Mononuclear cell (primary cell): ENCODE data around the gene OPHN1. TPM values are rescaled to one million over a fixed set of nuclear protein-coding genes. Genes with fewer than 3 reads are reported as not detected.
"Not testable (repeated sequence)": the region's sequence is repeated elsewhere in the genome, so short reads cannot be mapped to it uniquely, and the experiment has no call there.

ENCODE experiments used
- H3K27me3 ChIP-seq: 2 replicates; pipeline ENCODE4 v1.6.0; 2011; ENCODE audit warnings: low read length, control low read depth; ENCODE audit not compliant: insufficient read depth
- H3K4me1 ChIP-seq: 2 replicates; pipeline ENCODE4 v1.5.1; 2011; ENCODE audit warnings: mild to moderate bottlenecking, low read length, control low read depth; ENCODE audit not compliant: insufficient read depth
- H3K4me3 ChIP-seq: 2 replicates; pipeline ENCODE4 v1.5.1; 2011; ENCODE audit warnings: mild to moderate bottlenecking, low read length, moderate library complexity
- H3K9me3 ChIP-seq: 2 replicates; pipeline ENCODE4 v1.5.1; 2011; ENCODE audit warnings: low read depth, mild to moderate bottlenecking, control low read depth, low read length
- total RNA-seq: library from RNA; depleted of rRNA; stranded (reverse); fragments of >200 nt; gene quantifications from one replicate; pipeline ENCODE4 v1.2.3, GENCODE V29; 2012

OPHN1 gene
- total RNA-seq, 1 donor, result 2.0 TPM

DNA sequence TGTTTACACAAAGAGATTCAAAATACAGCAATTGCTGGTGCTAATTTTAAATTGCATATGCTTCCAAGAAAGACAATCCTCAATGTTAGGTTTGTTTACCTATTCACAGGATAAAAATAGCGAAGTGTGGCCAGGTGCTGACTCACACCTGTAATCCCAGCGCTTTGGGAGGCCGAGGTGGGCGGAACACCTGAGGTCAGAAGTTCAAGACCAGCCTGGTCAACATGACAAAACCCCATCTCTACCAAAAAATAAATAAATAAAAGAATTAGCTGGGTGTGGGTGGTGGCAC lies 77.7 kb downstream of the OPHN1 start:
- Histone ChIP-seq H3K9me3 (no peaks in the 10 kb centered on the region), H3K4me3 (no peak overlapping the region), H3K4me1 (no peaks in the 10 kb centered on the region), H3K27me3 (no peaks in the 10 kb centered on the region)

DNA sequence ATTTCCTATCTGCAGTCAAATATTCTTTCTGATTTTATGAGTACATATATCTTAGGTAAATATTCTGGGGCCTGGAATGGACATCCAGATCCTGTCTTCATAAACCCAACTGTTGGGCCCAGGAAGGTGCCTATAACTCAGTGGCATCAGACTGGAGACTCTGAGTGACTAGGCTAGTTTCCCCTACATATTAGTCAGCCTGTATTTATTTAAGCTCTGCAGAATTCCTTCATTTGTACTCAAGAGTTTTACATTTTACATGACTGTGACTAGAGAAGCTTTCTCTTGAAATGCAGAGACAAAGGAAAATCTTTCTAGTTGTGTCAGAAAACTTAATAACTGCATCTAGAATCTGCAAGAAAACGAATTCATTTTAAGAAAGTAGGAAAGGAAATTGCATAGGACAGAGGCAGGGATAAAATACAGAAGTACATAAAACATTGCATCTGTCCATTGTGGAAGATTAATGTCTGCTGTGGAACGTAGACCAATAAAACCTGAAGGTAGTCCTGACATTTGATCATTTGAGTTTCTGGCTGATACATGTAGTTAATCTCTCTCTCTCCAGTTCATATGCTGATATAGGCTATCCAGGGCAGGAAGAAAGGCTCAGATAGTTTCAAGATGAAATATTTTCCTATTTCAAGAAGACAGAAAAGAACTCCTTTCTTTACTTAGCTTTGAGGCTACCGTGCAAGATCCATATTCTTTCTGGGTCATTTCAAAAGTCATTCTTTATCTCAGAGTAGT lies 78.2 kb downstream of the OPHN1 start:
- Histone ChIP-seq H3K27me3 (no peaks in the 10 kb centered on the region), H3K4me1 (no peaks in the 10 kb centered on the region), H3K4me3 (no peak overlapping the region), H3K9me3 (no peaks in the 10 kb centered on the region)

DNA sequence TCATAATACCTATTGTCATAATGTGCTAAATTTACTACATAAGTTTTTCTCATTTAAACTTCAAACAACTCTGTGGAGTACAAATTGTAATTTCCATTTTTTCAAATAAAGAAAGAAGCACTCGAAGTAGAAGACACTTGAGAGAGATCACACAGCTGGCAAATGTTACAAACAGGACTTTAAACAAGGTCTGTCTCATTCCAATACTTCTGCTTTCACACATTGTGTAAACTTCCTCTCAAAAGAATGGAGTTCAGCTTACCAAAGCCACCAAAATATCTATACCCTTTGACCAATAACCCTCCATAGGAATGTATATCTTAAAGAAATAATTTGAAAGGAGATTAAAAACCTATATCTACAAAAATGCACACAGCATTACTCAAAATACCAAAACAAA lies 88.3 kb downstream of the OPHN1 start:
- no peak overlapping the region for H3K4me3 ChIP-seq
- no peaks in the 10 kb centered on the region for H3K9me3 ChIP-seq
- H3K27me3 ChIP-seq, result no peaks in the 10 kb centered on the region
- no peaks in the 10 kb centered on the region for H3K4me1 ChIP-seq

DNA sequence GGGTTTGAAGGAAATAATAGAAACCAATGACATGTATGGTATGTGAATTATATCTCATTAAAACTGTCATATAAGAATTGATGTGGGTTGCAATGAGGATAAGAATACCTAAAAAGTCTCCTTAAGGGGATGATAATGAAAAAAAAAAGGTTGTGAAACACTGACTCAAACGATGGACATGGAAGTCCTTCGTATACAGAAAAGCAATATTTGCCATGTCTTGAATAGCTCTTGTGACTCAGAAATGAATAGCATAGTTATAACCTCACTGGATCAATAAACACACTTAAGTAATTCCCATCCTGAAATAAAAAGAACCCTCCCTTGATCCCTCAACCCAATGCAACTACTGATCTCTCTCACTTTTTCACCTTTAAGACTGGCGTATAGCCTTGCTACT lies 89.7 kb downstream of the OPHN1 start:
- H3K27me3 ChIP-seq, result no peaks in the 10 kb centered on the region
- H3K4me1 ChIP-seq, result no peaks in the 10 kb centered on the region
- no peak overlapping the region for H3K4me3 ChIP-seq
- no peaks in the 10 kb centered on the region for H3K9me3 ChIP-seq

DNA sequence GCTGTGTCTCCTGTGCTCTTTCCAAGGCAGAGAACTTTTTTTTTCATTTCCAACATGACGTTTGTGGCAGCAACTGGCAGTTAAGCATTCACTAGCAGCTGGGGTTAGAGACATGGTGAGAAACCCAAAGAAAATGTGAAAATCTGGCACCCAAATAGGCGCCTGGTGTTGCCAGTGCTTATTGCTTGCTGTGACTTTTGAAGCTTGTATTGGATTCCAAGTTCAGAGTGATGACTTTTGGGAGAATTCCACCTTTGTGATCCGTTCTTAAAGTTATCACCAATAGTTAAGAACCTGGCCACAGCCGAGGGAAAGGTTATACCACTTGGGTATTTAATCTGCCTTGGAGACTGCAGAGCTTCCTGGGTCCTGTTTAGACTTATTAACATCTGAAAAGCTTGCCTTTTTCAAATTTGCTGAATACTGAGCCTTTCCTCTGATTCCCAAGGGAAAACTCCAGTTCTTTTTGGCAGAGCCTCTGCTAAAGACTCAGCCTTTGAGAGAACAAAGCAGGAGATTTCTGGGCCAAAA lies 101.0 kb downstream of the OPHN1 start:
- H3K27me3 ChIP-seq, result no peaks in the 10 kb centered on the region
- H3K4me3 ChIP-seq, result no peak overlapping the region
- no peaks in the 10 kb centered on the region for H3K4me1 ChIP-seq
- no peaks in the 10 kb centered on the region for H3K9me3 ChIP-seq

DNA sequence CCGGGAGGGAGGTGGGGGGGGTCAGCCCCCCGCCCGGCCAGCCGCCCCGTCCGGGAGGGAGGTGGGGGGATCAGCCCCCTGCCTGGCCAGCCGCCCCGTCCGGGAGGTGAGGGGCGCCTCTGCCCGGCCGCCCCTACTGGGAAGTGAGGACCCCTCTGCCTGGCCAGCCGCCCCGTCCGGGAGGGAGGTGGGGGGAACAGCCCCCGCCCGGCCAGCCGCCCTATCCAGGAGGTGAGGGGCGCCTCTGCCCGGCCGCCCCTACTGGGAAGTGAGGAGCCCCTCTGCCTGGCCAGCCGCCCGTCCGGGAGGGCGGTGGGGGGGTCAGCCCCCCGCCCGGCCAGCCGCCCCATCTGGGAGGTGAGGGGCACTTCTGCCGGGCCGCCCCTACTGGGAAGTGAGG lies 106.5 kb downstream of the OPHN1 start:
- not testable (repeated sequence) for H3K4me3 ChIP-seq, H3K27me3 ChIP-seq, H3K4me1 ChIP-seq, H3K9me3 ChIP-seq

DNA sequence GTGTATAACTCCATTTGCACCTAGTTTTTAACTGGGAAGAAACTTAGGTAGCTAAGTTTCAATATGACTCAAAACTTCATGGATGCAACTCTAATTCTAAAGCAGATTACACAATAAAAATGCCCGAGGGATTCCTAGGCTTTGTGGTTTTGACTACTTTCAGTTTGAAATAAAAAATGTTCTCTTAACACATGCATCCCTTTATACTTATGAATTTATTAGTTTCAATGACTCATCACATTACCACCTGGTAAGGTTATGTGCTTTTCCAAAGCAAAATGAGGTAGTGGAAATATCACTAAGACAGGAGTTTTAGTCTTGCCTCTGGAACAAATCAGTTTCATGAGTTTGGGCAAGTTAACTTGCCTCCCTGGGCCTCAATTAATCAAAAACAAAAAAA lies 125.5 kb downstream of the OPHN1 start:
- H3K27me3 ChIP-seq, result no peaks in the 10 kb centered on the region
- H3K4me1 ChIP-seq, result no peaks in the 10 kb centered on the region
- no peaks in the 10 kb centered on the region for H3K9me3 ChIP-seq
- H3K4me3 ChIP-seq, result no peak overlapping the region

DNA sequence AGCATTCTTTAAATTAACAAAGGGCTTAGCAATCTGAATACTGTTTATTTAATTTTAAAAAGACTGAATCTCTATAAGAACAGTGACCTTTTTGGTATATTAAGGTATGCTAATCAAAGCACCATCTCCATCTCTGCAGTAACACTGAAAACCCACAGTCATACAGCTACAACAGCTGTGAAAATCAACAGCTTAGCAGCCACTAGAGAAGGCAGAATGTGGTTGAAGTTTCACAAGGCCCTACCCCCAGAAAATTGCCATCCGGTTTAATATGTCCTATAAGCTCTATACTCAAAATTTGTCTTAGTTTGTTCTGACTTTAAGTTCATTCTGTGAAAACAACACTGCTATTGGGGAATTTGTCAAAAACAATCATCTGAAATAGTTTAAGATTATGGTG lies 128.7 kb downstream of the OPHN1 start:
- H3K9me3 ChIP-seq, result no peaks in the 10 kb centered on the region
- no peaks in the 10 kb centered on the region for H3K27me3 ChIP-seq
- H3K4me1 ChIP-seq, result no peaks in the 10 kb centered on the region
- H3K4me3 ChIP-seq, result no peak overlapping the region

DNA sequence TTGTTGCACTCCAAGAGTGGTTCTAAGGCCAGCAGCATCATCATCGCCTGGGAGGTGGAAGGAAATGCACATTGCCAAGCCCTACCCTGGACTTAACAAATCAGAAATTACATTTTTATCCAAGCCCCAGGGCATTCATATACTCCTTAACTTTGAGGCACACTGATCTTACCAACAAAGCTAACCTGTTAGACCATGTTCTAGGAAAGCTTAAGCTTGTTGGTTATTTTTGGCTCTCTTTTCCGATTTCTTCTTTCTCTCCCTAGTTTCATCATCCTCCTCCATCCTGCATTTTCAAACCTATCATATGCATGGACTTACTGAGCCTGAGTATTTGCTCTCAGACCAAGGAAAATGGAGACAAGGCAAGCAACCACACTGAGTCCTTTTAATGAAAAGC lies 133.4 kb downstream of the OPHN1 start:
- Histone ChIP-seq H3K4me1 (no peaks in the 10 kb centered on the region), H3K9me3 (no peaks in the 10 kb centered on the region), H3K27me3 (no peaks in the 10 kb centered on the region), H3K4me3 (no peak overlapping the region)

DNA sequence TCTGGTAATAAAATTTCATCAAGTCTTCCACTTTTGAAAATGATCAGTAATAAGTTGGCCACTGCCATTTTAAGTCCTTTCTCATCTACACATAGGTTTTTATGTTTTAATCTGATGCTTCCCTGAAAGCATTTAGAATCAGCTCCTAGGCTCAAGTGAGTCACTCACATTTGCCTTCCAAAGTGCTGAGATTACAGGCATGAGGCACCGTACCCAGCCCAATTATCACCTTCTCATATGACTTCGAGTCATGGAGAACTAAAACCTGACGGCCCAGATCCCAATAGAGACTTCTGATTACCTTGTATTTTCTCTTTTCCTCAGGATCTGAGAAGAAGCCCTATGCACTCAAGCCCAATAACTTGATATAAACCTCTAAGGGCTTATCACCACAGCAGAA lies 140.8 kb downstream of the OPHN1 start:
- no peak overlapping the region for H3K4me3 ChIP-seq
- no peaks in the 10 kb centered on the region for H3K9me3 ChIP-seq
- no peaks in the 10 kb centered on the region for H3K4me1 ChIP-seq
- no peaks in the 10 kb centered on the region for H3K27me3 ChIP-seq

DNA sequence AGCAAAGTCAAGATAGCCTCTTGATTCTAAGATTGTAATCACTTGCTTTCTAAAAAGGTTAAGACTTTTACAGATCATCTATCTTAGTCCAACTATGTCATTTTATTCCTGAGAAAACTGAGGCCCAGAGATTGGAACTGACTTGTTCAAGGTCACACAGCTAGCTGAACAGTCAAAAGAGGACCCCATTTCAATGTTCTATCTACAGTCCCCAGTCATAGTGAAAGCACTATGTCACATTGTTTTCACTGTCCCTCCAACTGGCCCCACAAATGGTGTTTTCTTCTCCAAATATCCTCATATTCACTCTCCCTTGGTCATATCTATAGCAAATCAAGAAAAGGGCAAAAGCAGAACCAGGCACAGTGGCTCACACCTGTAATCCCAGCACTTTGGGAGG lies 145.2 kb downstream of the OPHN1 start:
- H3K9me3 ChIP-seq, result no peaks in the 10 kb centered on the region
- no peaks in the 10 kb centered on the region for H3K4me1 ChIP-seq
- H3K4me3 ChIP-seq, result no peak overlapping the region
- no peaks in the 10 kb centered on the region for H3K27me3 ChIP-seq

DNA sequence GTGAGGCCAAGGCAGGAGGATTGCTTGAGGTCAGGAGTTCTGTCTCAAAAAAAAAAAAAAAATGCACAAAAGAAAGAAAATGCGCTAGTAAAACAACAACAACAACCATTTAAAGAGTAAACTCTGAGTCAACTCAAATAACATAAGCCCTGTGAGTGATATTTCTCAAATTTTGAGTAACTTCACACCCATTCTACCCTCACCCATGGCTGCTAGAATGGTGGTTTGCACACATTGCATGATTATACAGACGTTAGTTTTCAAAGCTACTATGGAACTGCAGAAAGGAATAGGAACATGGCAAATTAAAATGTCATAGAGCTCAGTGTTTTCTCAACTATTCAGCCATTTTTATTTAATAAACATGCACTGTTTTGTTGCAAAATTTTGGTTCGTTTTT lies 145.9 kb downstream of the OPHN1 start:
- H3K4me3 ChIP-seq, result no peak overlapping the region
- H3K27me3 ChIP-seq, result no peaks in the 10 kb centered on the region

DNA sequence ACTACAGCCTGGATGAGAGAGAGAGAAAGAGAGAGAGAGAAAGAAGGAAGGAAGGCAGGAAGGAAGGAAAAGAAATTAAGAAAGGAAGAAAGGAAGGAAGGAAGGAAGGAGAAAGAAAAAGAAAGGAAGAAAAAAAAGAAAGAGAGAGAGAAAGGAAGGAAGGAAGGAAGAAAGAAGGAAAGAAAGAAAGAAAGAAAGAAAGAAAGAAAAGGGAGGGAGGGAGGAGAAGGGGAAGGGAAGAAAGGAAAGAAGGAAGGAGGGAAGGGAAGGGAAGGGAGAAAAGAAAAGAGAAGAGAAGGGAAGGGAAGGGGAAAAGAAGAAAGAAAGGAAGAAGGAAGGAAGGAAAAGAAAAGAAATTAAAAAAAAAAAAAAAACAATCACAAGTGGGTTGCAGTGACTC lies 146.3 kb downstream of the OPHN1 start:
- Histone ChIP-seq H3K4me3 (no peak overlapping the region), H3K4me1 (no peaks in the 10 kb centered on the region), H3K9me3 (no peaks in the 10 kb centered on the region), H3K27me3 (no peaks in the 10 kb centered on the region)

More for the DNA sequence above, 145.9 kb downstream of the OPHN1 start:
- H3K4me1 ChIP-seq, result no peaks in the 10 kb centered on the region
- H3K9me3 ChIP-seq, result no peaks in the 10 kb centered on the region

DNA sequence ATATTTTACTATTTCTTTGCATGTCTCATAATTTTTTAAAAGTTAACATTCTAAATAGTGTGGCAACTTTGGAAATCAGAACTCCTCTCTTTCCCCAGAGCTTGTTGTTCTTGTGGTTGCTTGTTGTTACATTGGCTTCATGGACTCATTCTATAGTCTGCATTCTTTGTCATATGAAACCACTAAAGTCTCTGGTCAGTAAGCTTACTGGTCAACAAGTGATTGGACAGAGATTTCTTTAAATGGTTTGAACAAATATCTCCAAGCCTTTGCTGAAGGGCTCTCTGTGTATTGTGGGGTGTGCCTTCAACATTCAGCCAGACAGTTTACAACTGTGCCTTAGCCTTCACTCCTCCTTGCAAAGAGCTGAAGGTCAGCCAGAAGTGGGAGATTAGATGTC lies 147.2 kb downstream of the OPHN1 start:
- no peak overlapping the region for H3K4me3 ChIP-seq
- no peaks in the 10 kb centered on the region for H3K9me3 ChIP-seq
- no peaks in the 10 kb centered on the region for H3K4me1 ChIP-seq
- no peaks in the 10 kb centered on the region for H3K27me3 ChIP-seq

DNA sequence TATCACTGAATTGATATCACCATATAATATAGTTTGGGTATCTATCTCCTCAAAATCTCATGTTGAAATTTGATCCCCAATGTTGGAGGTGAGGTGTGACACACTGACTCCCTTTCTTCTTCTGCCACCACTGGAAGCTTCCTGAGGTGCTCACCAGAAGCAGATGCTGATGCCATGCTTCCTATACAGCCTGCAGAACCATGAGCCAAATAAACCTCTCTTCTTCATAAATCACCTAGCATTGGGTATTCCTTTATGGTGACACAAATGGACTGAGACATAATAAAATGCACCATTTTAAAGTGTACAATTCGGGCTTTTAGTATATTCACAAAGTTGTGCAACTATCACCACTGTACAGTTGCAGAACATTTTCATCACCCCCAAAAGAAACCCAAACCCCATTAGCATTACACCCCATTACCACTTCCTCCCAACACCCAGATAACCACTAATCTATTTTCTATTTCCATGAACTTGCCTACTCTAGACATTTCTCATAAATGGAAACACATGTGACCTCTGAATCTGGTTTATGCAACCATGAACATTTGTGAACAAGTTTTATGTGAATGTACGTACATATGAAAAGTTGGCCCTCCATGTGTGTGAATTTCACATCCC lies 148.9 kb downstream of the OPHN1 start:
- no peak overlapping the region for H3K4me3 ChIP-seq
- no peaks in the 10 kb centered on the region for H3K9me3 ChIP-seq
- H3K4me1 ChIP-seq, result no peaks in the 10 kb centered on the region
- no peaks in the 10 kb centered on the region for H3K27me3 ChIP-seq

DNA sequence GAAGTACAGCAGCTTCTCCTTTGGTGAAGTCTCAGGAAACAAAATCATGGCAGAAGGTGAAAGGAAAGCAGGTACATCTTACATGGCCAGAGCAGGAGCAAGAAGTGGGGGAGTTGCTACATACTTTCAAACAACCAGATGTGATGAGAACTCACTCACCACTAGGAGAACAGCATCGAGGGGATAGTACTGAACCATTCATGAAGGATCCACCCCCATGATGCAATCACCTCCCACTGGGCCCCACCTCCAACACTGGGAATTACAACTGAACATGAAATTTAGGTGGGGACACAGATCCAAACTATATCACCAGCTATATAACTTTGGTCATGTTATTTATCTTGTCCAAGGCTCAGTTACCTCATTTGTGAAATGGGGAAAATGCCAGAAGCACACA lies 159.4 kb downstream of the OPHN1 start:
- no peaks in the 10 kb centered on the region for H3K9me3 ChIP-seq
- H3K4me1 ChIP-seq, result no peaks in the 10 kb centered on the region
- H3K4me3 ChIP-seq, result no peak overlapping the region
- H3K27me3 ChIP-seq, result no peaks in the 10 kb centered on the region
